Ishikawa (cell line): ENCODE measurements around the gene FXYD7.

Experiments used
- CEBPB ChIP-seq: IDR thresholded peaks from 2 replicates; pipeline ENCODE4 v1.6.1; 2012
- CREB1 ChIP-seq: IDR thresholded peaks from 2 replicates; pipeline ENCODE4 v1.6.1; 2012; ENCODE audit warnings: low read depth
- EGR1 ChIP-seq: IDR thresholded peaks from 2 replicates; pipeline ENCODE4 v1.6.1; 2012
- EP300 ChIP-seq: IDR thresholded peaks from 2 replicates; pipeline ENCODE4 v1.6.1; 2012; ENCODE audit warnings: borderline replicate concordance
- FOXM1 ChIP-seq: IDR thresholded peaks from 2 replicates; pipeline ENCODE4 v1.6.1; 2012; ENCODE audit warnings: low read depth, borderline replicate concordance
- NFIC ChIP-seq: IDR thresholded peaks from 2 replicates; pipeline ENCODE4 v1.6.1; 2012
- RAD21 ChIP-seq: IDR thresholded peaks from 2 replicates; pipeline ENCODE4 v1.6.1; 2012; ENCODE audit warnings: low read depth
- TAF1 ChIP-seq: IDR thresholded peaks from 2 replicates; pipeline ENCODE4 v1.6.1; 2012; ENCODE audit warnings: low read depth, mild to moderate bottlenecking
- TCF12 ChIP-seq: IDR thresholded peaks from 2 replicates; pipeline ENCODE4 v1.6.1; 2012; ENCODE audit warnings: low read depth
- TEAD4 ChIP-seq: IDR thresholded peaks from 2 replicates; pipeline ENCODE4 v1.6.1; 2012
- YY1 ChIP-seq: IDR thresholded peaks from 2 replicates; pipeline ENCODE4 v1.6.1; 2012; ENCODE audit warnings: low read depth
- ZBTB7A ChIP-seq: IDR thresholded peaks from 2 replicates; pipeline ENCODE4 v1.6.1; 2012; ENCODE audit warnings: low read depth
- TF ChIP-seq, protein P1 (sequence below): IDR thresholded peaks from 2 replicates; pipeline ENCODE4 v1.6.1; 2012
- TF ChIP-seq, protein P2 (sequence below): IDR thresholded peaks from 2 replicates; pipeline ENCODE4 v1.6.1; 2012
- TF ChIP-seq, protein P3 (sequence below): IDR thresholded peaks from 2 replicates; pipeline ENCODE4 v1.6.1; 2012; ENCODE audit warnings: low read depth, mild to moderate bottlenecking

FXYD7 gene

DNA sequence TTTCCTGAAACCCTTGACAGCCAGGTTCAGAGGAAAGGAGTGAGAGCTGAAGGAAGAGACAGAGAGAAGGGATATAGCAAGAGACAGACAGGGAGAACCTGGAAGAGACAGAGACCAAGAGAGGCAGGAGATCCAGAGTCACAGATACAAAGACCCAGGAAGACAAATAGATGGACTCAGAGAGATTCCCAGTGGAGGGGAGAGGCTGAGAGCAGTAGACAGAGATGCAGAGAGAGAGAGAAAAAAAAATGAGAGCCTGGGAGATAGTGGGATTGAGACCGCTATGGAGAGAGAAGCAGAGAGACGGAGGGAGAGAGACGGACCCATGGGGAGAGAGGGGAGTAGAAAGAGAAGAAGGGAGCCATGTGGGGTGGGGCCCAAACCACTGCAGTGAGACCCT, 763 bp downstream of the FXYD7 start:
- no peak for TF ChIP-seq TAF1

DNA sequence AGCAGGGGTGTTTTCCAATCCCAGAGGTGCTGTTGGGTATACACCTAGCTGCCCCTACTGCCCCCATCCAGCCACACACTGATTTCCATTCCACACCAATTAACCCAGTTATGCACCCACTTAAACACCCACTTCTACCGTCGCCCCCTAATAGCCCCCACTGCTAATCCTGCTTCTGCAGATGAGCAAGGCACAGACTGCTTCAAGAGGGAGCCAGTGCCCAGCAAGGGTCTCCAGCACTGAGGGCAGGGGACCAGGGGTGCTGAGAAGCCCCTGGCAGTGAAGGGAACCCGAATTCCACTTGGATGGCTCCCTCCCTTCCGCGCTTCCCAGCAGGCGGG, 1.2 kb downstream of the FXYD7 start:
- TF ChIP-seq, protein P1, sequence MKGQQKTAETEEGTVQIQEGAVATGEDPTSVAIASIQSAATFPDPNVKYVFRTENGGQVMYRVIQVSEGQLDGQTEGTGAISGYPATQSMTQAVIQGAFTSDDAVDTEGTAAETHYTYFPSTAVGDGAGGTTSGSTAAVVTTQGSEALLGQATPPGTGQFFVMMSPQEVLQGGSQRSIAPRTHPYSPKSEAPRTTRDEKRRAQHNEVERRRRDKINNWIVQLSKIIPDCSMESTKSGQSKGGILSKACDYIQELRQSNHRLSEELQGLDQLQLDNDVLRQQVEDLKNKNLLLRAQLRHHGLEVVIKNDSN: no peak
- TF ChIP-seq TAF1: no peak
- TF ChIP-seq TCF12: no peak
- TF ChIP-seq EGR1: no peak
- TF ChIP-seq, protein P2, sequence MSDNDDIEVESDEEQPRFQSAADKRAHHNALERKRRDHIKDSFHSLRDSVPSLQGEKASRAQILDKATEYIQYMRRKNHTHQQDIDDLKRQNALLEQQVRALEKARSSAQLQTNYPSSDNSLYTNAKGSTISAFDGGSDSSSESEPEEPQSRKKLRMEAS: no peak
- no peak for TF ChIP-seq EP300
- no peak for TF ChIP-seq RAD21
- TF ChIP-seq, protein P3, sequence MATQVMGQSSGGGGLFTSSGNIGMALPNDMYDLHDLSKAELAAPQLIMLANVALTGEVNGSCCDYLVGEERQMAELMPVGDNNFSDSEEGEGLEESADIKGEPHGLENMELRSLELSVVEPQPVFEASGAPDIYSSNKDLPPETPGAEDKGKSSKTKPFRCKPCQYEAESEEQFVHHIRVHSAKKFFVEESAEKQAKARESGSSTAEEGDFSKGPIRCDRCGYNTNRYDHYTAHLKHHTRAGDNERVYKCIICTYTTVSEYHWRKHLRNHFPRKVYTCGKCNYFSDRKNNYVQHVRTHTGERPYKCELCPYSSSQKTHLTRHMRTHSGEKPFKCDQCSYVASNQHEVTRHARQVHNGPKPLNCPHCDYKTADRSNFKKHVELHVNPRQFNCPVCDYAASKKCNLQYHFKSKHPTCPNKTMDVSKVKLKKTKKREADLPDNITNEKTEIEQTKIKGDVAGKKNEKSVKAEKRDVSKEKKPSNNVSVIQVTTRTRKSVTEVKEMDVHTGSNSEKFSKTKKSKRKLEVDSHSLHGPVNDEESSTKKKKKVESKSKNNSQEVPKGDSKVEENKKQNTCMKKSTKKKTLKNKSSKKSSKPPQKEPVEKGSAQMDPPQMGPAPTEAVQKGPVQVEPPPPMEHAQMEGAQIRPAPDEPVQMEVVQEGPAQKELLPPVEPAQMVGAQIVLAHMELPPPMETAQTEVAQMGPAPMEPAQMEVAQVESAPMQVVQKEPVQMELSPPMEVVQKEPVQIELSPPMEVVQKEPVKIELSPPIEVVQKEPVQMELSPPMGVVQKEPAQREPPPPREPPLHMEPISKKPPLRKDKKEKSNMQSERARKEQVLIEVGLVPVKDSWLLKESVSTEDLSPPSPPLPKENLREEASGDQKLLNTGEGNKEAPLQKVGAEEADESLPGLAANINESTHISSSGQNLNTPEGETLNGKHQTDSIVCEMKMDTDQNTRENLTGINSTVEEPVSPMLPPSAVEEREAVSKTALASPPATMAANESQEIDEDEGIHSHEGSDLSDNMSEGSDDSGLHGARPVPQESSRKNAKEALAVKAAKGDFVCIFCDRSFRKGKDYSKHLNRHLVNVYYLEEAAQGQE: no peak
- no peak for TF ChIP-seq CEBPB
- TF ChIP-seq FOXM1: no peak
- no peak for TF ChIP-seq CREB1
- no peak for TF ChIP-seq NFIC
- no peak for TF ChIP-seq TEAD4
- TF ChIP-seq ZBTB7A: no peak
- no peak for TF ChIP-seq YY1

DNA sequence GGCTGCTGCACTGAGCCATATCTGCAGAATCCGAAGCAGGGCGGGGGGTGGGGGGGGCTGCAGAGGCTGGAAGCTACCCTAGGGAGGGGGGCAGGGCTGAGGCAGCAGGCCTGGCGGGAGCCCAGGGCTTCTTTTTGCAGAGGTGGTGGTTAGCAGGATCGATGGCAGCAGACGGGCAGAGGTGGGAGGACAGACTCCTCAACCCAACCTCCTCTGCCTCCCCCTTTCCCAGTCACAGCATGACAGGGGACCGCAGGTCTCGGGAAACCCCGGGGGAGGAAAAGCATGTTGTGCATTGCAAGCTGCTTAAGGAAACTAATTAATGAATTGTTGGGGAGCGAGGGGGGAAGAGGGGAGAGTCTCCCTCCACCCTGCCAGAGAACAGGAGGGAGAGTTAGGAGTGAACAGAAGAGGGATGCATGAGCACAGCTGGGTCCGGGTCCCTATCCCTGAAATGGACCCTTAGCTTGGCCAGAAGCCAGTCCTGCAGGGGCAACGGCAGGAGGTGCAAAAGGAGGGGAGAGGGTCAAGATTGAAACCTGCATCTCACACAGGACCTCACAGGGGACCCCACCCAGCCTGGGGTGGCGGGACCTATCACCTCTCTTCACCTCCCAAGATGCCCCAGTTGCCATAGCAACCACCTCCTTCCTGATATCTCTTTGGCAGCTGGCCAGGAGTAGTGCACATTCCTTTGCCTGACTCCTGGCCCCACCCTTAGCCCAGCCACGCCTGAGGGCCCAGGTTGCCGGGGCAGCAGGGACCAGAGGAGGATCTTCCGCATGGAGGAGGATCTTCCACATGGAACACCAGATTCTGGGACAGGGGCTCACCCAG, 1.8 kb downstream of the FXYD7 start:
- TF ChIP-seq NFIC (peak; percentile 89), TEAD4 (peak; percentile 48)
- TF ChIP-seq, protein P3: no peak

DNA sequence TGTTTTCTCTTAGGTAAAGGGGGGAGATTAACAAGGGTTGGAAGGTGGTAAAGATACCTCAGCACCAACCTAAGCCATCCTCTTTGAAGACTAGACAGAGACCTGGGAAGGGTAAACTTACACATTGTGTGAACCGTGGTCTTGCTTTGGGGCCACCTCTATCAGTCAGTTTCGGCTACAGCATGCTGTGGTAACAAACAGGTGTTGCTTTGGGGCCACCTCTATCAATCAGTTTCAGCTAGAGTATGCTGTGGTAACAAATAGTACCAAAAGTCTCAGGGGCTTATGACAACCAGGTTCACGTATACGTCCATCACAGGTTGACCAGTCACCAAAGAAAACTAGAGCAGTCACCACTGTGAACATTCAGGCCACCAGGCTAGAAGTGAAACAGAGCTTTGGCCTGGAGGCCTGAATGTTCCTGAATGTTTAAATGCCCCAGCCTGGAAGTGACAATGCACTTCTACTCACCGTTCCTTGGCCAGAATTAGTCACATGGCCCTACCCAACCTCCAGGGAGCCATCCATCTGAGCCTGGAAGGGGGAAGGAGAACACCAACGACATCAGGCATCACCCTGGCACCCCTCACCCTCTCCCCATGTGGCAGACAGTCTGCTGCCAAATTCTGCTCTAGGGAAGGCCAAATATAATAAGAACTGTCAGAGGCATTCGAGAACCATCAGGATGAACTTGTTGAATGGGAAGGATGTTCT, 3.8 kb downstream of the FXYD7 start:
- TF ChIP-seq, protein P1: 0 out of 2 replicates have a peak, but pooled peaks have one; percentile 21
- TF ChIP-seq, protein P3: no peak

DNA sequence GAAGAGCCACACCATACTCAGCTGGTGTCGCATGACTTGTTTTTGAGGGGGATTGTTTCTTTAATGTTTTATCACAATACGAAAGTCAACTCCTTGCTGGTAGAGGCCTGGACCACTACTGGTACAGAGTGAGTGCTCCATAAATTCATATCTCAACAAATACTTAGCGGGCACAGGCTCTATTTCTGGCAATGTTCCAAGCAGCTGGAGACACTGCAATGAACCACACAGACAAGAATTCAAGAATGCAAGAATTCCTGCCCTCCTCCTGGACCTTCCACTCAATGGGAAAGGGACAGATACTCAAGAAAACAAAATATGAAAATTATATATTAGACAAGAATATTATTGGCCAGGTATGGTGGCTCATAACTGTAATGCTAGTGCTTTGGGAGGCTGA, 6.4 kb downstream of the FXYD7 start:
- TF ChIP-seq TAF1 (no peak), TCF12 (no peak), YY1 (no peak), EP300 (no peak), NFIC (no peak), CREB1 (no peak), CEBPB (no peak), RAD21 (no peak), TEAD4 (no peak), EGR1 (no peak), ZBTB7A (no peak), FOXM1 (no peak)
- TF ChIP-seq, protein P2: no peak
- TF ChIP-seq, protein P1: no peak
- TF ChIP-seq, protein P3: no peak
